HFFc6 (cell line): ENCODE measurements around the gene MMP2. TPM values are rescaled to one million over a fixed set of nuclear protein-coding genes. Genes with fewer than 3 reads are reported as not detected.
A peak's percentile ranks its signal among the peaks of the same experiment; 100 is the strongest.

Experiments
- DNase-seq: peaks from one replicate; pipeline ENCODE4 v3.0.0-alpha.2; 2018
- H3K27ac Mint-ChIP-seq: 2 replicates; pipeline ENCODE4 v1.8.0; 2020; ENCODE audit warnings: mild to moderate bottlenecking, mixed read lengths
- H3K27me3 Mint-ChIP-seq: 2 replicates; pipeline ENCODE4 v1.8.0; 2021; ENCODE audit warnings: mild to moderate bottlenecking, moderate library complexity, mixed read lengths; ENCODE audit not compliant: insufficient read depth
- H3K36me3 Mint-ChIP-seq: 2 replicates; pipeline ENCODE4 v1.8.0; 2021; ENCODE audit warnings: low read depth, mixed read lengths
- H3K4me1 Mint-ChIP-seq: 2 replicates; pipeline ENCODE4 v1.8.0; 2020; ENCODE audit warnings: low read depth, mixed read lengths
- H3K4me3 Mint-ChIP-seq: 2 replicates; pipeline ENCODE4 v1.8.0; 2020; ENCODE audit warnings: mild to moderate bottlenecking, moderate library complexity, mixed read lengths
- H3K9me3 Mint-ChIP-seq: 2 replicates; pipeline ENCODE4 v1.8.0; 2020; ENCODE audit warnings: mild to moderate bottlenecking, mixed read lengths
- total RNA-seq, 6 experiments: library from RNA; stranded (reverse); fragmentation: NEBNext Ultra II Directional; extraction: Animal tissue kit (Norgen Biotek cat#: 25700); gene quantifications; 2 replicates in 1 of 6; 3 replicates in 5 of 6; pipeline ENCODE4 v1.2.3, GENCODE V29; 2021
- TF ChIP-seq, protein P1 (sequence below): fragments of 200-600 bp; sonication (generic); IDR thresholded peaks from 2 replicates; pipeline ENCODE4 v1.5.0; 2021; ENCODE audit warnings: antibody characterized with exemption, mild to moderate bottlenecking

The MMP2 gene
- total RNA-seq, 6 experiments from 2014 or later, result 446 to 563 (median 511) TPM

DNA sequence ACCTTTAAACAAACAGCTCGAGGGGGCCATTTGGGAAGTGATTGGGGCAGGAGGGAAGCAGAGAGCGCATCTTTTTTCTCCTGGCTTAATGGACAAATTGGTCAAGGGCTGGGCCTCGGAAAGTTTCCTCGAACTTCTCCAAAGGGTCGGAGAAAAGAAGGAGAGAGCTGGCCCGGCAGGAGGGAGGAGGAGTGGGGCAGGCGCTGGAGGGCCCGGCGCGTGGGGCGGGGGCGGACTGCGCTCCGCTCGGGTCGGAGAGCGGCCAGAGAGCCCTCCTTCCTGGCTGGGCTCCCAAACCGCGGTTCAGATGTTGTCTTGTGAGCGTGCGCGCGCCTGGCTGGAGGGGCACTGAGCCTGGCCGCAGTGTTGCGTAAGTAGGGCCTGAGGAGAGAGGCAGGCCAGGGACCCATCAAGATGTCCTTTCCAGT lies 1.2 kb downstream of the MMP2 start:
- Mint-ChIP-seq H3K9me3 (no peaks in the 10 kb centered on the region), H3K4me3 (peak overlapping the region; percentile 97), H3K27me3 (no peaks in the 10 kb centered on the region; the same call in 1 of the 2 replicates), H3K36me3 (peaks cover 37% of the 10 kb centered on the region), H3K27ac (peak overlapping the region; percentile 90), H3K4me1 (peaks cover 75% of the 10 kb centered on the region)
- TF ChIP-seq, protein P1, sequence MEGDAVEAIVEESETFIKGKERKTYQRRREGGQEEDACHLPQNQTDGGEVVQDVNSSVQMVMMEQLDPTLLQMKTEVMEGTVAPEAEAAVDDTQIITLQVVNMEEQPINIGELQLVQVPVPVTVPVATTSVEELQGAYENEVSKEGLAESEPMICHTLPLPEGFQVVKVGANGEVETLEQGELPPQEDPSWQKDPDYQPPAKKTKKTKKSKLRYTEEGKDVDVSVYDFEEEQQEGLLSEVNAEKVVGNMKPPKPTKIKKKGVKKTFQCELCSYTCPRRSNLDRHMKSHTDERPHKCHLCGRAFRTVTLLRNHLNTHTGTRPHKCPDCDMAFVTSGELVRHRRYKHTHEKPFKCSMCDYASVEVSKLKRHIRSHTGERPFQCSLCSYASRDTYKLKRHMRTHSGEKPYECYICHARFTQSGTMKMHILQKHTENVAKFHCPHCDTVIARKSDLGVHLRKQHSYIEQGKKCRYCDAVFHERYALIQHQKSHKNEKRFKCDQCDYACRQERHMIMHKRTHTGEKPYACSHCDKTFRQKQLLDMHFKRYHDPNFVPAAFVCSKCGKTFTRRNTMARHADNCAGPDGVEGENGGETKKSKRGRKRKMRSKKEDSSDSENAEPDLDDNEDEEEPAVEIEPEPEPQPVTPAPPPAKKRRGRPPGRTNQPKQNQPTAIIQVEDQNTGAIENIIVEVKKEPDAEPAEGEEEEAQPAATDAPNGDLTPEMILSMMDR, result no peak
- peak; percentile 82 for DNase-seq

DNA sequence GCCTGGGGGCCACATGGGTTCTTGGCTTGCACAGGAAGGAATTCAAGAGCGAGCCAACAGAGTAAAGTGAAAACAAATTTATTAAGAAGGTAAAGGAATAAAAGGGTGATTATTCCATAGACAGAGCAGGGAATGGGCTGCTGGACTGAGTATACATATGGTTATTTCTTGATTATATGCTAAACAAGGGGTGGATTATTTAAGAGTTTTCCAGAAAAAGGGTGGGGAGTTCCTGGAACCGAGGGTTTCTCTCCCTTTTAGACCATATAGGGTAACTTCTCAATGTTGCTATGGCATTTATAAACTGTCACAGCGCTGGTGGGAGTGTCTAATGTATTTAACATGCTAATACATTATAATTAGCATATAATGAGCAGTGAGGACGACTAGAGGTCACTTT lies 2.0 kb downstream of the MMP2 start:
- Mint-ChIP-seq H3K9me3 (no peaks in the 10 kb centered on the region), H3K36me3 (peaks cover 43% of the 10 kb centered on the region), H3K27me3 (no peaks in the 10 kb centered on the region; the same call in 1 of the 2 replicates), H3K27ac (peak overlapping the region; percentile 90), H3K4me3 (peak overlapping the region; percentile 97), H3K4me1 (peaks cover 74% of the 10 kb centered on the region)
- TF ChIP-seq, protein P1, result no peak
- DNase-seq, result no peak

DNA sequence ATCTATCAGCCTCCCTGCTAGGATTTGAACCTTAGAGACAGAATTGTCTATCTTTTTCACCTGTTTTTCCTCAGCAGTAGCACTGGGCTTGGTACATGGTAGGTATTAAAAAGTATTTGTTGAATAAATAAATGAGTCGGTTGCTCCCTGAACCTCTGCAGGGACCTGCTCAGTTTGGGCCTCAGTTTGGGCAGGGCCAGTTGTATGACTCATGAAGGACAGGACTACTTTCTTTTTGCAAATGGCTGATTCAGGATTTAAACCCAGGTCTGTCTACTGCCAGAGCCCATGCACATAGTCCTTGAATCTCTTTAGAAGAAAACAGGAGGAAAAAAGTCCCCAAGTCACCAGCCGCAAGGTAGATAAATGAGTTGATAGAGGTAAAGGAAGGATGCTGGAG lies 3.1 kb downstream of the MMP2 start:
- Mint-ChIP-seq H3K4me3 (peak overlapping the region; percentile 76), H3K4me1 (peaks cover 74% of the 10 kb centered on the region), H3K27ac (peak overlapping the region; percentile 68), H3K27me3 (no peaks in the 10 kb centered on the region; the same call in 1 of the 2 replicates), H3K36me3 (peaks cover 54% of the 10 kb centered on the region), H3K9me3 (no peaks in the 10 kb centered on the region)
- DNase-seq, result peak; percentile 32
- TF ChIP-seq, protein P1, result no peak

DNA sequence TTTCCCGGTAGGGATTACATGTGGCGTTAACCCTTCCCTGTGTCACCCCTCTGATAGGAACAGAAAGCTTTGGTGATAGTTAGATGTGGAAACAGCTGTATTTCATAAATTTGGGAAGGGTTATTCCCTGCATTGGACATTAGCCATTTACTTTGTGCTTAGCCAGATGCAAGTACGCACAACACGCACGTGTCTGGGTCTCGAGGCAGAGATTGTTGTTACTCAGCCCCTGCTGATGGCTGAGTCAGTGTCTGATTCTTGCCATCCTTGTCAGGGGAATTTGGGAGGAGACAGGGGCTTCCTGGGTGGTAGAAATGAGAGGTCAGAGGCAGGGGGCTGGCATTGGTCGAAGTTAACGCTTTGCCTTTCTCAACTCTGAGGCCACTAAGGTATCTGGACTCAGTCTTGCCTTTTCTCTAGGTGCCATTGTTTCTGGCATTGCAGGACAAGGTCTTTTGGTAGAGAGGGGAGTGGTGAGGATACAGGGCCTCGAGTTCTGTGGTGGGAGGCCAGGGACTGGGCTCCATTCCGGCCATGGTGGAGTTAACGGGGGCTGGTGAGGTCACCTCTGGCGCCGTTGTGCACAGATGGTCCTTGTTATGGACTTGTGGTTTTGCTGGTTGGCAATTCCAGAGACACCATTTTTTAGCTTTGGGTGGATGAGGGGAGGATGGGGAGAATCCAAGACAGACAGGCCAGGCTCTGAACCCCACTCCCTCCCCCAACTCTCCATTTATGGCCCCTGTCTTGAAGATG lies 8.2 kb downstream of the MMP2 start:
- Mint-ChIP-seq H3K27ac (peak overlapping the region; percentile 99), H3K4me1 (peaks cover 68% of the 10 kb centered on the region), H3K36me3 (peaks cover 76% of the 10 kb centered on the region), H3K27me3 (no peaks in the 10 kb centered on the region; the same call in 1 of the 2 replicates), H3K9me3 (no peaks in the 10 kb centered on the region), H3K4me3 (peak overlapping the region; percentile 68)
- peak; percentile 87 for DNase-seq
- TF ChIP-seq, protein P1, result no peak

DNA sequence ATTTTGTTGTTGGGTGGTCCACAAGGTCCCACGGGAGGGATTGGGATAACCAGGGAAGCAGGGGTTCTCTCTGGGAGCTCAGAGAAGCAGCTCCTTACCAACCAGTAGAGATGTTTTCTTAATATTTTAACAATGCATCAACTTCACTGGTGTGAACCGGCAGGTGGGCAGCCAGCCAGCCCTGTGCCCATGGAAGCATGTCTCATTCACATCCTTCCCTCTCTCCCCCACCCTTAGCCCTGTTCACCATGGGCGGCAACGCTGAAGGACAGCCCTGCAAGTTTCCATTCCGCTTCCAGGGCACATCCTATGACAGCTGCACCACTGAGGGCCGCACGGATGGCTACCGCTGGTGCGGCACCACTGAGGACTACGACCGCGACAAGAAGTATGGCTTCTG lies 9.3 kb downstream of the MMP2 start:
- H3K36me3 Mint-ChIP-seq, result peaks cover 72% of the 10 kb centered on the region
- no peaks in the 10 kb centered on the region for H3K9me3 Mint-ChIP-seq
- H3K4me1 Mint-ChIP-seq, result peaks cover 61% of the 10 kb centered on the region
- H3K4me3 Mint-ChIP-seq, result no peak overlapping the region
- DNase-seq, result no peak
- peak overlapping the region; percentile 99 for H3K27ac Mint-ChIP-seq
- TF ChIP-seq, protein P1, result no peak
- H3K27me3 Mint-ChIP-seq, result no peaks in the 10 kb centered on the region; the same call in 1 of the 2 replicates
